ENCODE results near the gene LYZL4.

DNA sequence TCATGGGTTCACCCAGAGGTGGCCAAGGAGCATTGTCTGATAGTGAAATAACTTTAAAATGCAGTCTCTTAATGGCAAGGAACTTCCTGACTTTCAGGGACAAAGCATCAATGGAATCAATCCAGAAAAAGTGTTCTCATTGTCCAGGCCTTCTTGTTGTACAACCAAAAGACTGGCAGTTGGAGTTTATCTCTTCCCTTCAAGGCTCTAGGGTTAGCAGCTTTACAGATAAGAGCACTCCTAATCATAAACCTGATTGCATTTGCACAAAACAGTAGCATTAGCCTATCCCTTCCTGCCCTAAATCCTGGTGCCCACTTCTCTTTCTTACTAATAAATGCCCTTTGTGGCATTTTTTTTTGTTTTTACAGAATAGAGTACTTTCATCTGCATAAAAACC is 48.7 kb upstream of the LYZL4 start:
- TF ChIP-seq POLR2AphosphoS5 (IDR thresholded peaks at IDR 0.05) = no peak
- TF ChIP-seq, protein P1, sequence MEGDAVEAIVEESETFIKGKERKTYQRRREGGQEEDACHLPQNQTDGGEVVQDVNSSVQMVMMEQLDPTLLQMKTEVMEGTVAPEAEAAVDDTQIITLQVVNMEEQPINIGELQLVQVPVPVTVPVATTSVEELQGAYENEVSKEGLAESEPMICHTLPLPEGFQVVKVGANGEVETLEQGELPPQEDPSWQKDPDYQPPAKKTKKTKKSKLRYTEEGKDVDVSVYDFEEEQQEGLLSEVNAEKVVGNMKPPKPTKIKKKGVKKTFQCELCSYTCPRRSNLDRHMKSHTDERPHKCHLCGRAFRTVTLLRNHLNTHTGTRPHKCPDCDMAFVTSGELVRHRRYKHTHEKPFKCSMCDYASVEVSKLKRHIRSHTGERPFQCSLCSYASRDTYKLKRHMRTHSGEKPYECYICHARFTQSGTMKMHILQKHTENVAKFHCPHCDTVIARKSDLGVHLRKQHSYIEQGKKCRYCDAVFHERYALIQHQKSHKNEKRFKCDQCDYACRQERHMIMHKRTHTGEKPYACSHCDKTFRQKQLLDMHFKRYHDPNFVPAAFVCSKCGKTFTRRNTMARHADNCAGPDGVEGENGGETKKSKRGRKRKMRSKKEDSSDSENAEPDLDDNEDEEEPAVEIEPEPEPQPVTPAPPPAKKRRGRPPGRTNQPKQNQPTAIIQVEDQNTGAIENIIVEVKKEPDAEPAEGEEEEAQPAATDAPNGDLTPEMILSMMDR (IDR thresholded peaks at IDR 0.05) = no peak
